T47D (cell line): ENCODE results near the gene LCNL1.

ENCODE experiments used
- DNase-seq, 2 experiments: peaks; one replicate each; pipeline versions ENCODE4 v3.0.0 to v3.0.0-alpha.2; 2011 to 2012; ENCODE audit warnings: low read depth in 1 of 2, low spot score in 1 of 2
- JUND ChIP-seq: IDR thresholded peaks from 2 replicates; pipeline ENCODE4 v1.6.1; 2012; ENCODE audit warnings: low read depth
- in situ Hi-C: cut with HindIII; loops from 2 replicates; pipeline ENCODE4 v1.10.0; 2016; ENCODE audit warnings: low sequenced_read_pairs, low pct_unique_long_range_greater_than_20kb

The LCNL1 gene

DNA sequence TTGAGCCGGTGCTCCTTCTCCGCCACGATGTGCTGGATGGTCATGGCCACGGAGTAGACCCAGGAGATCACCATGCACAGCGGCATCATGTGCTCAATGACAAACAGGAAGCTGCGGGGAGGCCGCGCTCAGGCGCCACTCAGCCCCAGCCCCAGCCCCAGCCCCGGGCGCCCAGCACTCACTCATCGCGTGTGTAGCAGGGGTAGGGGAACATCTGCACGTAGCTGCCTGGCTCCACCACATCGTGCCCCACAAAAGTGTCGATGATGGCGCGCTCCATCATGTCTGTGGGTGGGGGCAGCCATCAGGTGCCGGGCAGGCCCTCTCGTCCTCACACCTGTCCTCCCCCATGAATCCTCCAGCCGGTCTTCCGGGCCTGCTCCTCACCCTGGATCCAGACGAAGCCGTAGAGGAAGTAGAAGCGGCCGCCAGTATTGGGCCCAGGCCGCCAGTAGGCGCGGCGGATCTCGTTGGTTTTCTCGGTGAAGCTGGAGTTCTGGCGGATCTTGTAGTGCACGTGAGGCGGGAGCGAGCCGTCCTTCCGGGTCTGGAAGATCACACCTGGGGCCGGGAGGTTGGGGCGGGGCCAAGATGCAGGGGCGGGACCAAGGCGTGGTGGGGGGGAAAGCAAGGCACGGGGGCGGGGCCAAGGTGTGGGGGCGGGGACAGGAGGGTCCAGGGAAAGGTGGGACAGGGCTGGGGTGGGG, 35.2 kb downstream of the LCNL1 start:
- in situ Hi-C loops = no loop called here
- TF ChIP-seq JUND = no peak
- DNase-seq = no peak

DNA sequence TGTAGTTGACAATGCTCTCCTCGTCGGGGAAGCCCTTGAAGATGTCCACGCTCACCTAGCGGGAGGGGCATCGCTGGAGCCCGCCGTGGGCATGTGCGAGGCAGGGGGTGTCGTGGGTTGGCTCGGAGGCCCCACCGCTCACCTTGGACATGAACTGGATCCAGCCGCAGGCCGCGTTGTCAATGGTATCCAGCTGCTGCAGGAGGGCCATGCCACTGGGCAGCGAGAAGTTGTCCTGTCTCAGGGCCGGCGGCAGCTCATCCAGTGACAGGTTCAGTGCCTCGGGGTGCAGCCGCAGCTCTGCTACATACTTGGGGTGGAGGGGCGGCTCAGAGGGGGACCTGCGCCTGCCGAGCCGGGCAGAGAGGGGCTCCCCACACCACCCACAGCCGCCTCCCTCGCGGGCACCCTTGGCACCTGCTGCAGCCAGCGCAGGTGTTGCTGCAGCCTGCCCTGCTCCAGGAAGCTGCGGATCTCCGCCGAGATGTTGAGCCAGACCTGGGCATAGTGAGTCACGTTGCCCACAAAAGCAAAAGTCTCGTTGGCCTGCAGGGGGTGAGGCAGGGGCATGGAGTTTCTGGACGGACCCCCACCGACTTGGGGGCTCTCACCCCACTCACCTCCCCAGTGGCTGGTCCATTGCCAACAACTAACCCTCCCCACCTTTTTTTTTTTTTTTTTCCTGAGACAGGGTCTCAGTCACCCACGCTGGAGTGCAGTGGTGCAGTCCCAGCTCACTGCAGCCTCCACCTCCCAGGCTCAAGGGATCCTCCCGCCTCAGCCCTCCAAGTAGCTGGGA, 36.2 kb downstream of the LCNL1 start:
- no peak for DNase-seq
- in situ Hi-C loops = no loop called here
- no peak for TF ChIP-seq JUND

DNA sequence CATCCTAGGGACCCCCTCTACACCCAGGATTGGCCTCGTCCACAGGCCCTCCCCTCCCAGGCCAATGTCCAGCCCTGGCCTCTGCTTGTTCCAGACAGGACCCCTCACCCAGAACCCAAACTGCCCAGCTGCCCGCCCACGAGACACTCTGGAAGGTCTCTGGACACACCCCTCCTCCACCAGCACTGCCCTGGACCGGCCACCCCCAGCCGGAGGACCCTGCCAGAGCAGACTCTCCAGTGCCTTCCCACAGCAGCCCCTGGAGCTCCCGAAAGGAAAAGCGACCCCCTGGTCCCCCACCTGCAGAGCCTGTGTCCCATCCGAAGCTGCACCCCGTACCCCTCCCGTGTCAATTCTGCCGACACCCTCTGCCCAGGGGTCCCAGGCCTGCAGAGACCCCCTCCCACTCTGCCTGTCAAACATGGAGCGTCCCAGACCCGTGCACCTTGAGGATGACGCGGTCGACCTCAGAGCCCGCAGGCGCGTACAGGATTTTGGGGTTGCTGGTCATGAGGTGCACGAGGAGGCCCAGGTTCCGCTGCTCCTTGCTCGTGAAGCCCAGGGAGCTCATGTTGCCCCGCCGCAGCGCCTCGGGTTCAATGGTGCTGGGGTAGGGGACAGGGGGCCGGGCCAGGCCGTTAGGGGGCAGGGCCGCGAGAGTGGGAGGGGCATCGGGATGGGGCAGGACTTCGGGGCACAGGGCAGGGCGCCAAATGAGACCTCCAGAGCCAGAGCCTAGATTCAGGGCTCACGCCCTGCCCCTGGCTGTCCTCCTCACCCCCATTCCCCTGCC, 37.3 kb downstream of the LCNL1 start:
- in situ Hi-C loops = no loop called here

DNA sequence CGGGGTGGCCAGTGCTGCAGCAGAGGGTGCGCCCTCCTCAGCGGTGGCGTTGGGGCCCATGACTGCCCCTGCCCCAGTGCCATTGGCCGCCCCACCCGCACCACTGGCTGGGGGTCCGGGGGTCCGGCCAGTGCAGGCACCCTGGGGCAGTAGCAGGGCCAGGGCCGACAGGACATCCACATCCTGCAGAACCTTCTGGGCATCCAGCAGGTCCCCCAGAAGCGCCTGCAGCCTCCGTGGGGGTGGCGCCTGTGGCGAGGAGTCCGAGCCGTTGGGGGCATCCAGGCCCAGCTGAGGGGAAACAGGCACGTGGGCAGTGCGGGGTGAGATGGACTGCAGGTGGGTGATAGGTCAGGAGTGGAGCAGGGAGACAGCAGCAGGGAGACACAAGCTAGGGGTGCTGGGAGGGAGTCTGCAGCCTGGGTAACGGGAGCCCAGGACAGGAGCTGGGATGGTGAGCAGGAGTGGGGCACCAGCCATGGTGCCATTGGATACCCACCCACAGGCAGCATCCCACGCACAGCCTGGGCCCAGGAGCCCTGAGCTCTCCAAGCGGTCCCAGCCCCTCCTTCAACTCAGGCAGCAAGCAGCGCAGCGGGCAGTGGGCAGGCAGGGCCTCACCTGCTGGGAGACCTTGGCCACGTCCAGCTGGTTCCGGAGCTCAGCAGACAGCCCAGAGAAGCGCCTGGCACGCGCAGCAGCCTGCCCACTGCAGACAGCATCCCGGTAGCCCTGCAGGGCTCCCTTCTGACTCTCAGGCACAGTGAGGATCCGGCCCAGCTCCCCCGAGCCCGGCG, 38.2 kb downstream of the LCNL1 start:
- no peak for TF ChIP-seq JUND
- DNase-seq = no peak
- in situ Hi-C loops = no loop called here

More for the DNA sequence above, 37.3 kb downstream of the LCNL1 start:
- no peak for TF ChIP-seq JUND
- no peak for DNase-seq

DNA sequence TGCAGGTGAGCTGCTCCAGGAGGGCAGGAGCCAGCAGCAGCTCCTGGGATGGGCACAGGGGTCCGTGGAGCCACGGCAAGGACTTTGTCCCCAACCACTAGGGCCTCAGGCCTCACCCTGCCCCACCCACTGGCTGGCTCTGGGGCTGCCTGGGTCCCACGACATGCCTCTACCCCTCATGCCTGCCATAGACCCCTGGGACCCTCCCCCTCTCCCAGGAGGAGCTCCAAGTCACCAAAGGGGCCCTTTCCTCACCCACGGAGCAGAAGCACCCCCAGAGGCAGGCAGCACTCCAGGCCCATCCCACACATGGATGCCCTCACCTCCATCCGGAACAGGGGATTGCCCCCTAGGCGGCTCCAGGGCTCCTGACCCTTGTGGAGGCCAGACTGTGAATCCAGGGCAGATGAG, 38.8 kb downstream of the LCNL1 start:
- no peak for DNase-seq
- in situ Hi-C loops = no loop called here
- TF ChIP-seq JUND = no peak

DNA sequence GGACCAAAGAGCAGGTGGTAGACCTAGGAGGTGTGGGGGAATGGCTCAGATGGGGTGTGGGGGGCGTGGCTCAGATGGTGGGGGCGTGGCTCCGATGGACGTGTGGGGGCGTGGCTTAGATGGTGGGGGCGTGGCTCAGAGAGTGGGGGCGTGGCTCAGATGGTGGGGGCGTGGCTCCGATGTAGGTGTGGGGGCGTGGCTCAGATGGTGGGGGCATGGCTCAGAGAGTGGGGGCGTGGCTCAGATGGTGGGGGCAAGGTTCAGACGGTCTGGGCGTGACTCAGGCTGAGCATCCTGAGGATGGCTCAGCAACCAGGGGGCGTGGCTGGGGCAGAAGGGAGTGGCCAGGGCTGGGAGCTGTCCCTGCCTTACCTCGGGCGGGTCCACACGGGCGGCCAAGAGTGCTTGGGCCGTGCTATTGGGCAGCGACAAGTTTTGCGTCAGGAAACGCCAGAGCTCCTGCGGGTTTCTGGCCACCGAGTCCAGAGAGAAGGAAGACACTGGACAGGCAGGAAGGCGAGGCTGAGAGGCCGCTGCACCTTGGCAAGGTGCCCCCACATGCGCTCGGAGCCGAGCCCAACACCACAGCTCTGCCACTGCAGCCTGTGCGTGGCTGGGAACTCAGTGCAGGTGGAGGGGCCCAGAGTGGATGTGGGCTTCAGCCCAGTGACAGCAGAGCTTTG, 39.3 kb downstream of the LCNL1 start:
- peak; percentile 94 to 100 for DNase-seq
- in situ Hi-C loops = no loop called here
- no peak for TF ChIP-seq JUND

DNA sequence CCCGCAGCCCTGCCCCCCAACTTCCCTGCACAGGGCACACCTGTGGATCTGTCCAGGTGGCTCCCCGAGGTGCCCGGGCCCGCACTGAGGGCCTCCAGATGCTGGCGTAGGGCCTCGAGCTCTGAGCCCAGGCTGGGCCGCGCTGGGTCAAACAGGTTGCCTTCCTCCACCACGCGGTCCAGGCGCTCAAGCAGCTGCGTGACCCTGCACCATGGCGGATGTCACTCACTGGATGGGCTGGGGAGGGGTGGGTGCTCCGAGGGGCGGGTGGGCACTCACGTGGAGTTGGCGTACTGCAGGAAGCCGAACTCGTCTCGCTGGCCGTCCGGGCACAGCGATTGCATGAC, 39.8 kb downstream of the LCNL1 start:
- no peak for DNase-seq
- in situ Hi-C loops = no loop called here

DNA sequence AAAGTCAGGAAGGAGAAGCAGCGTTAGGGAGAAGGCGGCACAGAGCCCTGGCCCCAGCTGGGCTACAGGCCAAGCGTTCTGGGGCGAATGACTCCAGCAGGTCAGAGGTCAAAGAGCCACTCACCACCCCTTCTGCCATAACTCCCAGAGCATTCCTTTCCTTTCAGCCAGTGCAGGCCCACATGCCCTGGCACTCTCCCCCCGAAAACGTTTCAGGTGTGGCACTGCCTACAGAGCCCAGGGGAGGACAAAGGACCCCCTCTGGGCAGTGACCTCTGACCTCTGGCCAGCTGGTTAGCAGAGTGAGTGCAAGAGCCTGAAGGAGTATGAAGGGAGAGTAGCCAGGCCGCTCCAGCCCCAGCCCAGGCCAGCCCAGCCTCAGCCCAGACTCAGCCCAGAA, 40.4 kb downstream of the LCNL1 start:
- in situ Hi-C loops = no loop called here
- TF ChIP-seq JUND = no peak
- no peak for DNase-seq

More for the DNA sequence above, 39.8 kb downstream of the LCNL1 start:
- TF ChIP-seq JUND = no peak

DNA sequence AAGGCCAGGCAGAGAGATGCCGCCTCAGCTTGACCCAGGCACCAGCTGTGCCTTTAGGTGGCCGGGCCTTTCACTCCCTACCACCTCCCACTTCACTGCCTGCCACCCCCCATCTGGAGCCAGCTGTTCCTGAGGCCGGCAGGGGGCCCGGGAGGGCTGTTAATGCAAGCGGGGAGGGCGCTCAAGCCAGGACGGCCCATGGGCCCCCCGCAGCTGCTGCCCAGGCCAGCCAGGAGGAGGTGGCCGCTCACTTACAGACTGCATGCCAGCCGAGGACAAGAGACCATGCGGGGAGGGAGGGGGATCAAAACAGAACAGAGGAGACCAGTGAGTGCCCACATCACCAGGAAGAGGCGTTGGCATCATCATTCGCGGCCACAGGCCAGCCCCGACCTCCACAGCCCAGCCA, 40.8 kb downstream of the LCNL1 start:
- DNase-seq = no peak
- in situ Hi-C loops = no loop called here
- no peak for TF ChIP-seq JUND

DNA sequence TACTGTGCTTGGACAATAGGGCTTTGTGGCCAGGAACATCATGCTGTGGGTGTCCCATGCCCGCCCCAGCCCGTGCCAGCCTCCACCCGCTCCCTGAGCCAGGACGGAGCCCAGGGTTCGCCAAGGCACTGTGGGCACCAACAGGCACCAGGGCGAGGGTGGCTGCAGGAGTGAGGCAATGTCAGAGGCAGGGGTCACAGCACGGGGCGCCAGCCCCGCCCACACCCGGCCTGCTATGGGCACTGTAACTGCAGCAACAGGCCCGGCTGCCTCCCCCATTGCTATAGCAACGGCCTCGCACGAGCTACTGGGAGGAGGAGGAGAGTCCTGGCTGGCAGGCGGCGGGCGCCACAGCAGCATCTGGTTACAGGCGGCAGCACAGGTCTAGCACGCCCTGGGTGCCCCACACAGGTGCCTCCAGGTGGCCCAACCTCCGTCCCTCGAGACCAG, 42.7 kb downstream of the LCNL1 start:
- TF ChIP-seq JUND = no peak
- in situ Hi-C loops = no loop called here
- peak; percentile 86 to 98 for DNase-seq

DNA sequence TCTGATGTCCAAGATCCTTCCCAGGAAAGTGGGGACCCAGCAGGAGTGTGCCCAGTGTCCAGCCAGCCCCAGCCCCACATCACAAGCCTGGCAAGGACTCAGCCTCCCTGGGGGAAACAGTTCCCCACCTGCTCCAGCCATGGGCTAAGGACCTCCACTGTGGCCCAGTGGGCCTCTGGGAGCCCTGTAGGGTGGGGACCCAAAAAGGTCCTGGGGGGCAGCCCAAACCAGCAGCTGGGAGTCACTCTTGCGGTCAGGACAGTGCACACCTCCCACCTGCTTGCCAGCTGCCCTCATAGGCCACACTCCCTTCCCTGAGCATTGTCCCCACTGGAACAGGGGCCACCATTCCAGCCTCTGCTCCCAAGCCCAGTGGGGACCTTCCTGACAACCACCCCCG, 43.6 kb downstream of the LCNL1 start:
- in situ Hi-C loops = no loop called here
- no peak for TF ChIP-seq JUND
- no peak for DNase-seq

DNA sequence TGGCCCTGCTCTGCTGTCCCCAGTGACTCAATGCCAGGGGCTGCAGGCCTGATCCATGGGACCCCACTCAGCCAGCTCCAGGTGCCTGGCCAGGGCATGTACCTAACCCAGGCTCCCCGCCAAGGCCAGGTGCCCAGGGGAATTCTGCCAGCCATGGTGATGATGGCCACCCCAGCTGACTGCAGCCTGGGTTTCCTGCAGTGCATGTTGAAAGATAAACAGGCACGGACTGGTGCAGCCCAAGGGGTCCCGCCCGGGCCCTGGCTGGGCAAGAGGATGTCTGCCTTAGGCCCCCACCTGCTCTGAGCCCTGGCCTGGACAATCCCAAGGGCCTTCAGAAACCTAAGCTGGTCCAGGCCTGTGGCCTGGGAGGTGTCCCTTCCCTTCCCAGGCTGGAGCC, 44.0 kb downstream of the LCNL1 start:
- in situ Hi-C loops = no loop called here
- no peak for DNase-seq
- TF ChIP-seq JUND = no peak
